Measurements from ENCODE around the gene SERINC2.

DNA sequence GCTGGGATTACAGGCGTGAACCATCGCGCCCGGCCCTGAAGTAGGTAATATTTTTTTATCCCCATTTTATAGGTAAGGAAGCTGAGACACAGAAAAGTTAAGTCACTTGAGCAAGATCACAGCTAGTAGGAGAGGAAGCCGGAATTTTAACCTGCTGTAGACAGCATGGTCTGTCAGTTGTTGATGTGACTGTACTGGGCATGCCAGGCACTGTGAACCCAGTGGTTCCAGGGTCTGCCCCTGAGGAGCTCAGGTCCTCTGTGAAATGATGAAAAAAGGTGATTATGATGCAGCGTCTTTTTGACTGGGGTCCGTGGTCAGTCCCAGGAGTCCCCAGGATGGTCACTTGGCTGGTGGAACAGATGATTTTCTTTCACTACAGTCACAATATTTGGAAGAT, 23.4 kb upstream of the SERINC2 start:
- TF ChIP-seq, protein P1, sequence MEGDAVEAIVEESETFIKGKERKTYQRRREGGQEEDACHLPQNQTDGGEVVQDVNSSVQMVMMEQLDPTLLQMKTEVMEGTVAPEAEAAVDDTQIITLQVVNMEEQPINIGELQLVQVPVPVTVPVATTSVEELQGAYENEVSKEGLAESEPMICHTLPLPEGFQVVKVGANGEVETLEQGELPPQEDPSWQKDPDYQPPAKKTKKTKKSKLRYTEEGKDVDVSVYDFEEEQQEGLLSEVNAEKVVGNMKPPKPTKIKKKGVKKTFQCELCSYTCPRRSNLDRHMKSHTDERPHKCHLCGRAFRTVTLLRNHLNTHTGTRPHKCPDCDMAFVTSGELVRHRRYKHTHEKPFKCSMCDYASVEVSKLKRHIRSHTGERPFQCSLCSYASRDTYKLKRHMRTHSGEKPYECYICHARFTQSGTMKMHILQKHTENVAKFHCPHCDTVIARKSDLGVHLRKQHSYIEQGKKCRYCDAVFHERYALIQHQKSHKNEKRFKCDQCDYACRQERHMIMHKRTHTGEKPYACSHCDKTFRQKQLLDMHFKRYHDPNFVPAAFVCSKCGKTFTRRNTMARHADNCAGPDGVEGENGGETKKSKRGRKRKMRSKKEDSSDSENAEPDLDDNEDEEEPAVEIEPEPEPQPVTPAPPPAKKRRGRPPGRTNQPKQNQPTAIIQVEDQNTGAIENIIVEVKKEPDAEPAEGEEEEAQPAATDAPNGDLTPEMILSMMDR (IDR thresholded peaks at IDR 0.05), result no peak
- TF ChIP-seq POLR2A (IDR thresholded peaks at IDR 0.05), result no peak
